B cell (primary cell): ENCODE results near the gene IL1A. TPM values are rescaled to one million over a fixed set of nuclear protein-coding genes. Genes with fewer than 3 reads are reported as not detected.

Experiments used
- ATAC-seq: fragments of 200-7000 bp; cut with Tn5 transposase; one replicate; pipeline ENCODE4 v1.10.0; 2021; ENCODE audit warnings: low read depth, mild to moderate bottlenecking, moderate number of reproducible peaks, moderate library complexity
- CTCF ChIA-PET: fragments of 350-600 bp; sonication (Branson Sonifier 250); formaldehyde crosslinking; loops from one replicate; lab custom pipeline; 2021; ENCODE audit warnings: antibody characterized with exemption, inconsistent platforms; lab: Charles Lee
- POLR2A ChIA-PET: fragments of 350-600 bp; sonication (Branson Sonifier 250); formaldehyde crosslinking; loops from one replicate; lab custom pipeline; 2021; ENCODE audit warnings: antibody characterized with exemption; lab: Charles Lee
- DNase-seq: peaks from one replicate; pipeline ENCODE4 v3.0.0; 2013
- H2AFZ ChIP-seq: 2 replicates; pipeline ENCODE4 v1.6.1; 2012; ENCODE audit warnings: mild to moderate bottlenecking, low read depth, low read length; ENCODE audit not compliant: insufficient read depth, poor library complexity, severe bottlenecking
- H3K27ac ChIP-seq, 2 donors: 1 replicate in 1 of 2; 2 replicates in 1 of 2; pipeline ENCODE4 v1.5.1; 2012 to 2013; ENCODE audit warnings: low read length in 2 of 2, mild to moderate bottlenecking in 2 of 2, moderate library complexity in 1 of 2
- H3K27me3 ChIP-seq, 4 experiments: fragments of 200-600 bp in 1 of 4; sonication (generic) in 1 of 4; replicated peaks in 1 of 4; 1 replicate in 2 of 4; 2 replicates in 2 of 4; pipeline versions ENCODE4 v1.6.1 to v1.7.0; 2013 to 2016; ENCODE audit warnings: low read length in 3 of 4, mild to moderate bottlenecking in 2 of 4, mixed read lengths in 1 of 4, moderate library complexity in 1 of 4; ENCODE audit not compliant: insufficient read depth in 4 of 4, control insufficient read depth in 3 of 4; ENCODE audit errors: control extremely low read depth in 1 of 4
- H3K36me3 ChIP-seq, 2 experiments: replicated peaks in 1 of 2; 1 replicate in 1 of 2; 2 replicates in 1 of 2; pipeline versions ENCODE4 v1.6.1 to v1.7.1; 2013; ENCODE audit warnings: low read length in 1 of 2; ENCODE audit not compliant: insufficient read depth in 2 of 2, control insufficient read depth in 1 of 2; ENCODE audit errors: control extremely low read depth in 1 of 2, extremely low read depth in 1 of 2
- H3K4me1 ChIP-seq, 2 donors: fragments of 200-600 bp in 1 of 2; sonication (generic) in 1 of 2; 1 replicate in 1 of 2; 2 replicates in 1 of 2; pipeline versions ENCODE4 v1.5.1 to v1.6.1; 2013 to 2017; ENCODE audit warnings: low read length in 2 of 2; ENCODE audit not compliant: control insufficient read depth in 2 of 2, insufficient read depth in 2 of 2
- H3K4me2 ChIP-seq: replicated peaks from 2 replicates; pipeline ENCODE3; 2012; ENCODE audit warnings: mild to moderate bottlenecking, low read depth, low read length; ENCODE audit not compliant: poor library complexity, severe bottlenecking
- H3K4me3 ChIP-seq, 5 experiments: fragments of 200-600 bp in 1 of 5; sonication (generic) in 1 of 5; 1 replicate in 3 of 5; 2 replicates in 2 of 5; pipeline versions ENCODE4 v1.5.1 to v1.7.0; 2011 to 2016; ENCODE audit warnings: low read length in 4 of 5, mild to moderate bottlenecking in 4 of 5, low read depth in 2 of 5, control low read depth in 1 of 5, moderate library complexity in 1 of 5; ENCODE audit not compliant: insufficient read depth in 1 of 5; ENCODE audit errors: control extremely low read depth in 1 of 5, extremely low read depth in 1 of 5
- H3K79me2 ChIP-seq: fragments of 200-600 bp; sonication (generic); one replicate; pipeline ENCODE4 v1.6.0; 2016; ENCODE audit warnings: low read length; ENCODE audit not compliant: control insufficient read depth, insufficient read depth
- H3K9ac ChIP-seq: fragments of 200-600 bp; sonication (generic); 2 replicates; pipeline ENCODE4 v1.6.1; 2017; ENCODE audit warnings: mild to moderate bottlenecking, low read length, moderate library complexity
- H3K9me3 ChIP-seq, 3 donors: one replicate each; pipeline versions ENCODE4 v1.6.1 to v1.7.1; 2013; ENCODE audit warnings: low read length in 2 of 3; ENCODE audit not compliant: control insufficient read depth in 2 of 3, insufficient read depth in 1 of 3; ENCODE audit errors: control extremely low read depth in 1 of 3
- H4K20me1 ChIP-seq: 2 replicates; pipeline ENCODE4 v1.6.0; 2012; ENCODE audit warnings: mild to moderate bottlenecking, low read length; ENCODE audit not compliant: insufficient read depth, control insufficient read depth, poor library complexity, severe bottlenecking
- H3K27ac Mint-ChIP-seq: one replicate; pipeline ENCODE4 v1.8.0; 2021; ENCODE audit warnings: mixed read lengths
- H3K27me3 Mint-ChIP-seq: one replicate; pipeline ENCODE4 v1.8.0; 2021; ENCODE audit warnings: mixed read lengths
- H3K4me1 Mint-ChIP-seq: one replicate; pipeline ENCODE4 v1.8.0; 2021; ENCODE audit warnings: mixed read lengths
- H3K4me3 Mint-ChIP-seq: one replicate; pipeline ENCODE4 v1.8.0; 2021; ENCODE audit warnings: mixed read lengths
- H3K9me3 Mint-ChIP-seq: one replicate; pipeline ENCODE4 v1.8.0; 2022; ENCODE audit warnings: mixed read lengths; ENCODE audit not compliant: insufficient read depth
- EZH2 ChIP-seq: IDR thresholded peaks from 2 replicates; pipeline ENCODE4 v1.6.1; 2012; ENCODE audit warnings: borderline replicate concordance, low read depth, mild to moderate bottlenecking, moderate library complexity, low read length; ENCODE audit not compliant: insufficient read depth, poor library complexity, severe bottlenecking
- WGBS: methylation state at CpG from one replicate; pipeline ENCODE4 v1.1.5; 2013; ENCODE audit warnings: missing lambda C conversion rate; ENCODE audit not compliant: insufficient coverage; 5-methylcytosine and 5-hydroxymethylcytosine counted together
- intact Hi-C: fragments of 100-400 bp; cut with micrococcal nuclease; formaldehyde crosslinking; loops from one replicate; pipeline ENCODE4 v1.10.0; 2022
- polyA plus RNA-seq: library from polyadenylated mRNA; depleted of rRNA; stranded (reverse); fragments of >200 nt; gene quantifications from 2 replicates; pipeline ENCODE4 v1.2.3, GENCODE V29; 2012
- total RNA-seq, 2 donors: library from RNA; stranded (reverse); fragments of 120-200 nt in 1 of 2; gene quantifications; 1 replicate in 1 of 2; 2 replicates in 1 of 2; pipeline versions ENCODE4 v1.2.3 to v1.2.4, GENCODE V29; 2013 to 2022
- TF ChIP-seq, protein P1 (sequence below): fragments of 200-600 bp; IDR thresholded peaks from one replicate; pipeline ENCODE4 v1.8.0; 2022; ENCODE audit warnings: antibody characterized with exemption, mild to moderate bottlenecking

IL1A gene
- total and polyA plus RNA-seq, 2 donors (not counting 1 experiment from before 2014, with no cell fraction given): 0.15 TPM; not detected in 1

DNA sequence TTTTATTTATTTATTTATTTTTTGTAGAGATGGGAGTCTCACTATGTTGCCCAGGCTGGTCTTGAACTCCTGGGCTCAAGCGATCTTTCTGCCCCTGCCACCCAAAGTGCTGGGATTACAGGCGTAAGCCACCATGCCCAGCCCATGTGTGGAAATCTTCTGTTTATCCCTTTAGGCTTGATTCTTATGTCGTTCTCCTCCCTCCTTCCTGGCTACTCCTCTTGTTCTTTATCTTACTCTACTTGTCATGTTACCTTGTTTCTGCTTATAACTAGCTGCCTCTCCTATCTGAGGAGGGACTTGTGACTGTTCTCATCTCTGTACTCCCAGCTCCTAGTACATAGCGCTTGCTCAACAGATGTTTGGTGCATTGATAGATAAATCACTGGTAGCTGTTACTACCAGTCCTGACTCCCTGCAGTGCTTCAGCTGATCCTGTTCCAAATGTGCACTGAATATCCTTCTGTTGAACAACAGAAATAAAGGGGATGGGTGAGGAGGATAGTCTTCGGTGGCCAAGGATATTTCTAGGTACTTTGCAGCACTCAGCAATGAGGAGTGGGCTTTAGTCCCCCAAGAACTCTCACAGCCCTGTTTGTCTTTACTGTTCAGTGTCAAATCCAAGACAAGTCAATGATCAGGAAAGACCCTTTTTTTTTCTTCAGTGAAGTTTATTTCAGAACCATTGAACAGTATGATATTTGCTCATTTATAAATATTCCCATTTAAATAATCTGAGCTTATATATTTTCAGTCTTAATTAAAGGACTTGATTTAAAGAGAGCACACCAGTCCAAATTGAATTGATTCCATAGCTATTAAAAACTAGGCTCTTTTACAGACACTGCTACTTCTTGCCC lies 45.0 kb upstream of the IL1A start:
- no peak overlapping the region for H3K27ac Mint-ChIP-seq
- Histone ChIP-seq H3K27me3 (no peaks in the 10 kb centered on the region), H3K9me3 (no peaks in the 10 kb centered on the region), H3K27ac (no peak overlapping the region), H3K4me2 (no peak overlapping the region), H3K79me2 (no peaks in the 10 kb centered on the region), H4K20me1 (no peaks in the 10 kb centered on the region), H3K4me1 (peaks cover 11 to 14% of the 10 kb centered on the region in 2 donors), H3K4me3 (no peak overlapping the region), H3K9ac (no peak overlapping the region), H3K36me3 (no peaks in the 10 kb centered on the region), H2AFZ (no peak overlapping the region)
- H3K27me3 Mint-ChIP-seq: peaks cover 6% of the 10 kb centered on the region
- 93% methylated on average over 3 of the region's 5 CpGs for WGBS
- TF ChIP-seq, protein P1, sequence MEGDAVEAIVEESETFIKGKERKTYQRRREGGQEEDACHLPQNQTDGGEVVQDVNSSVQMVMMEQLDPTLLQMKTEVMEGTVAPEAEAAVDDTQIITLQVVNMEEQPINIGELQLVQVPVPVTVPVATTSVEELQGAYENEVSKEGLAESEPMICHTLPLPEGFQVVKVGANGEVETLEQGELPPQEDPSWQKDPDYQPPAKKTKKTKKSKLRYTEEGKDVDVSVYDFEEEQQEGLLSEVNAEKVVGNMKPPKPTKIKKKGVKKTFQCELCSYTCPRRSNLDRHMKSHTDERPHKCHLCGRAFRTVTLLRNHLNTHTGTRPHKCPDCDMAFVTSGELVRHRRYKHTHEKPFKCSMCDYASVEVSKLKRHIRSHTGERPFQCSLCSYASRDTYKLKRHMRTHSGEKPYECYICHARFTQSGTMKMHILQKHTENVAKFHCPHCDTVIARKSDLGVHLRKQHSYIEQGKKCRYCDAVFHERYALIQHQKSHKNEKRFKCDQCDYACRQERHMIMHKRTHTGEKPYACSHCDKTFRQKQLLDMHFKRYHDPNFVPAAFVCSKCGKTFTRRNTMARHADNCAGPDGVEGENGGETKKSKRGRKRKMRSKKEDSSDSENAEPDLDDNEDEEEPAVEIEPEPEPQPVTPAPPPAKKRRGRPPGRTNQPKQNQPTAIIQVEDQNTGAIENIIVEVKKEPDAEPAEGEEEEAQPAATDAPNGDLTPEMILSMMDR: no peak
- TF ChIP-seq EZH2: no peak
- H3K4me3 Mint-ChIP-seq: no peak overlapping the region
- DNase-seq (no peak), ATAC-seq (no peak)
- intact Hi-C loops: no loop called here
- no peaks in the 10 kb centered on the region for H3K9me3 Mint-ChIP-seq
- H3K4me1 Mint-ChIP-seq: peaks cover 15% of the 10 kb centered on the region
- POLR2A ChIA-PET: no interaction called here
- CTCF ChIA-PET: interaction anchor here (0.6 to 0.9 kb wide), 2 partner anchors 8 to 14 kb away, joined by 3 to 4 read pairs; no protein-coding TSS in a partner anchor

DNA sequence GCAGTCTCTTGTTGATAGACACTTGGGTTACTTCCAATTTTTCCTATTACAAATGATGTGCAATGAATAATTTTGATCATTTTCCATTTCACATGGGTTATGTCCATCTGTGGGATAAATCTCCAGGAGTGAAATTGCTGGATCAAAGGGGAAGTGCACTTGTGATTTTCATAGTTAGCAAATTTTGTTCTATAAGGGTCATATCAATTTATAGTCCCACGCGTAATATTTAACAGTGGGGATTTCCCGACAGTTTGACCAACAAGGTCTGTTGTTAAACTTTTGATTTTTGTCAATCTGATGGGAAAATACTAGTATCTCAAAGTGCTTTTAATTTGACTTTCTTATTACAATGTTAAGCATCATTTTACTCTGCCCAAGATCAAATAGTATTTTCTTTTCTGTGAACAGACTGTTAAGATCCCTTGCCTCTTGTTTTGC lies 44.0 kb upstream of the IL1A start:
- CTCF ChIA-PET: no interaction called here
- H3K27me3 ChIP-seq: no peaks in the 10 kb centered on the region

More for the DNA sequence above, 44.0 kb upstream of the IL1A start:
- H3K9me3 ChIP-seq: no peaks in the 10 kb centered on the region
- POLR2A ChIA-PET: no interaction called here
- peaks cover 11 to 14% of the 10 kb centered on the region in 2 donors for H3K4me1 ChIP-seq
- intact Hi-C loops: no loop called here
- no peak overlapping the region for H3K27ac Mint-ChIP-seq
- H3K27ac ChIP-seq: no peak overlapping the region
- H3K27me3 Mint-ChIP-seq: peaks cover 6% of the 10 kb centered on the region
- H3K4me1 Mint-ChIP-seq: peaks cover 15% of the 10 kb centered on the region
- no peak overlapping the region for H3K4me3 Mint-ChIP-seq
- H2AFZ ChIP-seq: no peak overlapping the region
- no peaks in the 10 kb centered on the region for H3K36me3 ChIP-seq
- no peak for ATAC-seq
- H3K9ac ChIP-seq: no peak overlapping the region
- DNase-seq: no peak
- no peak overlapping the region for H3K4me3 ChIP-seq
- no peaks in the 10 kb centered on the region for H3K9me3 Mint-ChIP-seq
- WGBS: no CpG with 5 or more reads among the region's 3 CpGs
- no peaks in the 10 kb centered on the region for H3K79me2 ChIP-seq
- TF ChIP-seq, protein P1: no peak
- TF ChIP-seq EZH2: no peak
- no peaks in the 10 kb centered on the region for H4K20me1 ChIP-seq
- H3K4me2 ChIP-seq: no peak overlapping the region
